NCI-H1417 (cell line): ENCODE results near the gene OGFOD3.
A peak's percentile ranks its signal among the peaks of the same experiment; 100 is the strongest.

Experiments used
- DNase-seq, 3 experiments: peaks; one replicate each; lab custom pipeline; 2025; lab: John Stamatoyannopoulos, UW

The OGFOD3 gene

GRCh38 chr17:82446649-82447048 lies 28.3 kb upstream of the OGFOD3 start:
- DNase-seq = no peak

GRCh38 chr17:82446124-82446523 lies 27.7 kb upstream of the OGFOD3 start:
- no peak for DNase-seq

GRCh38 chr17:82445542-82445941 lies 27.2 kb upstream of the OGFOD3 start:
- no peak for DNase-seq

GRCh38 chr17:82444941-82445521 lies 26.6 kb upstream of the OGFOD3 start:
- no peak for DNase-seq

- DNase-seq = no peak
These were observed 26.0 kb upstream of the OGFOD3 start for GRCh38 chr17:82444284-82444893.

- no peak for DNase-seq
These were observed 25.3 kb upstream of the OGFOD3 start for GRCh38 chr17:82443465-82444283.

GRCh38 chr17:82442643-82443464 lies 24.5 kb upstream of the OGFOD3 start:
- DNase-seq = no peak

GRCh38 chr17:82441691-82442487 lies 23.5 kb upstream of the OGFOD3 start:
- no peak for DNase-seq

- DNase-seq = peak in 1 of 3 experiments; percentile 71
These were observed 22.7 kb upstream of the OGFOD3 start for GRCh38 chr17:82440991-82441627.

- DNase-seq = no peak
These were observed 22.1 kb upstream of the OGFOD3 start for GRCh38 chr17:82440469-82440981.

GRCh38 chr17:82439829-82440365 lies 21.5 kb upstream of the OGFOD3 start:
- no peak for DNase-seq

- DNase-seq = no peak
These were observed 20.9 kb upstream of the OGFOD3 start for GRCh38 chr17:82439194-82439828.

- no peak for DNase-seq
These were observed 20.2 kb upstream of the OGFOD3 start for GRCh38 chr17:82438401-82439193.

GRCh38 chr17:82437325-82437668 lies 18.9 kb upstream of the OGFOD3 start:
- DNase-seq = no peak

GRCh38 chr17:82436601-82437324 lies 18.4 kb upstream of the OGFOD3 start:
- no peak for DNase-seq

GRCh38 chr17:82435601-82436583 lies 17.5 kb upstream of the OGFOD3 start:
- DNase-seq = no peak

GRCh38 chr17:82435103-82435502 lies 16.7 kb upstream of the OGFOD3 start:
- DNase-seq = no peak
